Prostate gland (tissue), 2 donors: ENCODE results near the gene CYB5A. TPM values are rescaled to one million over a fixed set of nuclear protein-coding genes. Genes with fewer than 3 reads are reported as not detected.

Source experiments
- DNase-seq: peaks from one replicate; pipeline ENCODE4 v3.0.0-alpha.2; 2019; ENCODE audit warnings: low spot score
- H3K27ac ChIP-seq, 2 donors: fragments of 200-600 bp; sonication (generic); 2 replicates each; pipeline ENCODE4 v1.5.1; 2017 to 2019
- H3K27me3 ChIP-seq: fragments of 200-600 bp; sonication (generic); replicated peaks from 2 replicates; pipeline ENCODE4 v1.5.1; 2019; ENCODE audit not compliant: insufficient read depth
- H3K36me3 ChIP-seq, 2 donors: fragments of 200-600 bp; sonication (generic); 1 replicate in 1 of 2; 2 replicates in 1 of 2; pipeline versions ENCODE4 v1.5.1 to v1.8.1; 2017 to 2019
- H3K4me1 ChIP-seq: fragments of 200-600 bp; sonication (generic); replicated peaks from 2 replicates; pipeline ENCODE4 v1.5.1; 2019
- H3K4me3 ChIP-seq, 2 donors: fragments of 200-600 bp; sonication (generic); 2 replicates each; pipeline ENCODE4 v1.5.1; 2017 to 2019
- H3K9me3 ChIP-seq: fragments of 200-600 bp; sonication (generic); 2 replicates; pipeline ENCODE4 v1.5.1; 2017
- CTCF ChIP-seq, 4 experiments: fragments of 200-600 bp in 2 of 4; fragments of 450-650 bp in 2 of 4; sonication (generic) in 2 of 4; IDR thresholded peaks; 1 replicate in 3 of 4; 2 replicates in 1 of 4; pipeline ENCODE4 v1.5.1; 2016 to 2019; ENCODE audit warnings: antibody characterized with exemption in 4 of 4, mild to moderate bottlenecking in 2 of 4, moderate library complexity in 2 of 4
- POLR2A ChIP-seq: fragments of 450-650 bp; IDR thresholded peaks from one replicate; pipeline ENCODE4 v1.6.1; 2016; ENCODE audit warnings: antibody characterized with exemption, mild to moderate bottlenecking
- POLR2AphosphoS5 ChIP-seq: sonication (generic); formaldehyde crosslinking; IDR thresholded peaks from one replicate; pipeline ENCODE4 v1.6.1; 2017; ENCODE audit warnings: antibody characterized with exemption
- WGBS: methylation state at CpG from one replicate; pipeline ENCODE4 v1.1.5; 2018; 5-methylcytosine and 5-hydroxymethylcytosine counted together
- intact Hi-C: fragments of 100-400 bp; cut with DNase I; formaldehyde crosslinking; loops from one replicate; pipeline ENCODE4 v1.14.2; 2022
- total RNA-seq, 2 donors: library from RNA; depleted of rRNA; stranded (reverse); fragments of >200 nt; gene quantifications; one replicate each; pipeline ENCODE4 v1.1.0, GENCODE V29; 2016

CYB5A gene
- total RNA-seq, 2 donors from 2014 or later, result 76.6 to 144 TPM

DNA sequence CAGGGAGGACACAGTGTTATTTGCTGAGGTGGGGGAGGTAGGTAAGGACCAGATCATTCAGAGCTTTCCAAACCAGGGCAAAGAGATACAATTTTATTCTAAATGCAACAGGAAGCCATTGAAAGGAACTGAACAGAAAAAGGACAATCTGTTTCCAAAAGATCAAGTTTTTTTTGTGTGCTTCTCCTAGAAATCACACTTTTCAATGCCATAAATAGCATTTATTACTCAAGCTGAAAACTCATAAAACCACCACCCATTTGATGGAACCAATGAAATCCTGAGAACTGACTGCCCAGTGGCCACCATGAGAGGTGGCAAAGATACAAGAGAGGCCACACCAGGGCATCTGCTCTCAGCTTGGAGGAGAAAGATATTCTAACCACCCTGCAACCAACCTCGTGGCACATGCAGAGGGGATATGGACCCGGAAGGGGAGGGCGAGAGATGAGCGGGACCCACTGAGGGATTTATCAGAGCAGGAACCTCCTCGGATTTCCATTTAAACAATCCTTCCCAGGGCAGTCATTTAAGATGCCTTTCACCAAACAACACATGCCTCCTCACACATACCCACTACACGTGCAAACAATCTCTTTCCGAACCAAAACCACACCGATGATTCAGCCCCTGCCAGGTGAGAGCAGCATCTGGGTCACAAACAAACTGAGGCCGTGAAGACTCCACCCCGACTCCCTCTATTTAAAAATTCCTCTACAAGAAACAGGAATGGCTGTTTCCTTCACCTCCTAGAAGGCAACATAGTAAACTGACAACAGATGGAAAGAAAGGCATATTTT is 8.8 kb downstream of the CYB5A start:
- intact Hi-C loops, result no loop called here
- H3K27me3 ChIP-seq, result no peaks in the 10 kb centered on the region
- H3K9me3 ChIP-seq, result no peaks in the 10 kb centered on the region
- WGBS, result 68% methylated on average over 10 of the region's 10 CpGs
- peak overlapping the region; percentile 61 to 76 for H3K27ac ChIP-seq
- DNase-seq, result no peak
- no peak overlapping the region for H3K4me3 ChIP-seq
- H3K36me3 ChIP-seq, result no peaks in the 10 kb centered on the region
- TF ChIP-seq POLR2AphosphoS5 (no peak), CTCF (IDR thresholded peaks at IDR 0.05) (no peak), POLR2A (no peak)
- peaks cover 14% of the 10 kb centered on the region for H3K4me1 ChIP-seq

DNA sequence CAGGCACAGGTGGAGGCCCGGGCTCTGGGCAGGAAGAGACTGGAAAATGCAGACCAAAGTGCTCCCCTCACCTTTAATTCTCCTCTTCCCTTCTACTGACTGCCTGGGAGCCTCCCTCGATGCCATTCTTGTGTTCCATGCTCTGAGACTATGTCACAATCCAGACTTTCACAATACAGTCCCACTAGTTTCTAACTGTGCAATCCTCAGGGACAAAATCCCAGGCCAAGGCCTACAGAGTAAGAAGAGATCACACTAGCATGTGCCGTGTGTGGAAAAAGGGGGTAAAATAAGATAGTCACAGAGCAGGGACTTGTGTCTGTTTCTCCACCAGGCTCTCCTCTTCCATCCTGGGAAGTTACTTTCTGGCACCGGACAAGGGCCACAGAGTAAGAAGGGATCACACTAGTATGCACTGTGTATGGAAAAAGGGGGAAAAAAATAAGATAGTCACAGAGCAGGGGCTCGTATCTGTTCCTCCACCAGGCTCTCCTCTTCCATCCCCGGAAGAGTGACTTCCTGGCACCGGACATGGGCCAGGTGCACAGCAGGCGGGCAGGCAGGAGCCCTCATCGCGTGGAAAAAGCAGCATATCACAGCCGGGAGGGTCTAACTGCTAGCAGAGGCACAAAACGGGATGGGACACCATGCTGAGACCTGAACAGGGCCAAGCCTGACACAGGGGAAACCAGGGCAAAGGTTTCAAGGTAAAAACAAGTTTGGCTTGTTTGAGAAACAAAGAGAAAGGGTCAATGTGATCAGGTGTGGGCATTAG is 9.6 kb downstream of the CYB5A start:
- WGBS, result 56% methylated on average over 12 of the region's 12 CpGs
- H3K4me3 ChIP-seq, result no peak overlapping the region
- peak overlapping the region; percentile 29 to 48 for H3K27ac ChIP-seq
- H3K9me3 ChIP-seq, result no peaks in the 10 kb centered on the region
- intact Hi-C loops, result no loop called here
- H3K36me3 ChIP-seq, result no peaks in the 10 kb centered on the region
- TF ChIP-seq CTCF (IDR thresholded peaks at IDR 0.05), result no peak
- TF ChIP-seq POLR2A, result no peak
- no peak for TF ChIP-seq POLR2AphosphoS5
- DNase-seq, result no peak
- peaks cover 14% of the 10 kb centered on the region for H3K4me1 ChIP-seq
- H3K27me3 ChIP-seq, result no peaks in the 10 kb centered on the region

DNA sequence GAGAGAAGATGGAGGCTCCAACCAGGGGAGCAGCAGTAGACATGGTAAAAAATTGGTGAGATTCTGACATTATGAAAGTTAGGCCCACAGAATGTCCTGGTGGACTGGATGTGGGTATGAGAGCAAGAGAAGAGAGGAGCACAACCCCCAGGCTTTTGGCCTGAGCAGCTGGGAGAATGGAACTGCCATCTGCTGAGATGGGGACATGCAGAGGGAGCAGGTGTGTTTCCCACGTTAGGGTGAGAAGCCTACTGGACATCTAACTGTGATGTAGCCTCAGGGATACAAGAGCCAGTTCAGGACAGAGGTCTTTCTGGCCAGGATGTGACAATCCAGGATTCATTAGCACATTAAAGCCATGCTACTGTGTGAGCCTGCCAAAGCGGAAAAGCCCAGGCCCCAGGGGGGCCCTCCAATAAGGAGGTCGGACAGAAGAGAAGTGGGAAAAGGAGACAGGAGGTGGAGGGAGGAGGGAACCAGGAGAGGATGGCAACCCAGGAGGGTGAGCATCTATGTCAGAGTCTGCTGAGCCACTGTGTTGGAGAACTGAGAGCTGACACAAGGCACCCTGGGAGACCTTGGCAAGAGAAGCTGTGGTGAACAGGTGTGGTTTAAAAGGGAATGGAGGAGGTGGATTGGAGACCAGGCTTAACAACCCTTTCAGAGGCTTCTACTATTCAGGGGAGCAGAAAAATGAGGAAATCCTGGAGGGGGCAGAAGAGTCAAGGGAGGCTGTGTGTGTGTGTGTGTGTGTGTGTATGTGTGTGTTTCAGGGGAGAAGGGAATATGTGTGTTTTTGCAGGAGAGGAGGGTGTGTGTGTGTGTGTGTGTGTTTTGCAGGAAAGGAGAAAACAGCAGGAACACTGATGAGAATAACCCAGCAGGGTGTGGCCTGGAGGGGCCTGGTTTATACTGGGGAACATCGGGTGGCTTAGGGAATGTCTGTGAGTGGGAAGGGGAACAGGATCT is 10.5 kb downstream of the CYB5A start:
- Histone ChIP-seq H3K9me3 (no peaks in the 10 kb centered on the region), H3K27me3 (no peaks in the 10 kb centered on the region), H3K36me3 (no peaks in the 10 kb centered on the region), H3K27ac (peak overlapping the region in 1 of 2 donors; percentile 29), H3K4me3 (no peak overlapping the region), H3K4me1 (peaks cover 14% of the 10 kb centered on the region)
- WGBS, result 77% methylated on average over 4 of the region's 4 CpGs
- DNase-seq, result no peak
- intact Hi-C loops, result no loop called here
- no peak for TF ChIP-seq POLR2AphosphoS5
- no peak for TF ChIP-seq POLR2A
- no peak for TF ChIP-seq CTCF (IDR thresholded peaks at IDR 0.05)

GRCh38 chr18:74278983-74279382 is 12.8 kb downstream of the CYB5A start:
- H3K36me3 ChIP-seq, result no peaks in the 10 kb centered on the region
- peaks cover 5% of the 10 kb centered on the region for H3K4me1 ChIP-seq
- 96% methylated on average over 7 of the region's 7 CpGs for WGBS
- TF ChIP-seq CTCF (IDR thresholded peaks at IDR 0.05) (no peak), POLR2AphosphoS5 (no peak), POLR2A (no peak)
- no peak for DNase-seq
- H3K27me3 ChIP-seq, result no peaks in the 10 kb centered on the region
- H3K4me3 ChIP-seq, result no peak overlapping the region
- H3K9me3 ChIP-seq, result no peaks in the 10 kb centered on the region
- intact Hi-C loops, result no loop called here
- H3K27ac ChIP-seq, result no peak overlapping the region
